ENCODE measurements around the gene ZNF318. TPM values are rescaled to one million over a fixed set of nuclear protein-coding genes. Genes with fewer than 3 reads are reported as not detected.
"Not testable (repeated sequence)": the region's sequence is repeated elsewhere in the genome, so short reads cannot be mapped to it uniquely, and the experiment has no call there.

Gene ZNF318
- total RNA-seq, 1 donor from 2014 or later, result 11.3 TPM

GRCh38 chr6:43389730-43390295 is 20.4 kb upstream of the ZNF318 start:
- ATAC-seq, result no peak
- intact Hi-C loops (cut with DNase I), result loop anchor here (5.0 kb wide), 1 partner anchor 62 kb away; no protein-coding TSS in a partner anchor
- DNase-seq (ENCODE audit: missing footprints), result no peak

DNA sequence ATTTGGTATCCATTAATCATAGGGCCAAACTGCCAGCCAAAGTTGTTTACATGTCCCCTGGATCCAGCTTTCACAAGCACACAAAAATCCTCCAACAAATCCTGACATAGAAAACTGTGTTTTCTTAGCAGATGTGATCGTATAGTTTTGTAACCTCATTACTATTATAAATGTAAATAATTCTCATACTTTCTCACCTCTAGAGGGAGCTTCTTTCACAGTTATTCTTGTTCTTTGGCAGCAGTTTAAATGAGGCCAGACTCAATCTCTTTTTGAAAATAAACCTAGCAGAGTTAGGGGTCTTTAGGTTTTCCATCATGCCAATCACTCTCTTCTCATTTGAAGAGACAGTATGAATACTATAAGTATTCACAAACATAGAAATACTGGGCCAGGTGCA is 17.0 kb upstream of the ZNF318 start:
- ATAC-seq (no peak), DNase-seq (ENCODE audit: missing footprints) (no peak)
- intact Hi-C loops (cut with DNase I), result loop anchor here (1.0 to 5.0 kb wide), 2 partner anchors 66 to 120 kb away; no protein-coding TSS in a partner anchor

GRCh38 chr6:43383021-43383667 is 13.7 kb upstream of the ZNF318 start:
- no peak for DNase-seq (ENCODE audit: missing footprints)
- intact Hi-C loops (cut with DNase I), result loop anchor here (1.0 kb wide), 1 partner anchor 120 kb away; no protein-coding TSS in a partner anchor
- no peak for ATAC-seq

DNA sequence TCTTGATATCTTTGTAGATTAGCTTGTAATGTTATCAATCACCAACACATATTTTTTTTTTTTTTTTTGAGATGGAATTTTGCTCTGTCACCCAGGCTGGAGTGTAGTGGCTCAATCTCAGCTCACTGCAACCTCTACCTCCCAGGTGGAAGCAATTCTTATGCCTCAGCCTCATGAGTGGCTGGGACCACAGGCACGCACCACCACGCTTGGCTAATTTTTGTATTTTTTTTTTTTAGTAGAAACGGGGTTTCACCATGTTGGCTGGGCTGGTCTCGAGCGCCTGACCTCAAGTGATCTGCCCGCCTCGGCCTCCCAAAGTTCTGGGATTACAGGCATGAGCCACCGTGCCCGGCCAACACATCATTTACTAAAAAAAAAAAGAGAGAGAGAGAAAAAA is 11.4 kb upstream of the ZNF318 start:
- ATAC-seq; intact Hi-C loops (cut with DNase I); DNase-seq (ENCODE audit: missing footprints): not testable (repeated sequence)

DNA sequence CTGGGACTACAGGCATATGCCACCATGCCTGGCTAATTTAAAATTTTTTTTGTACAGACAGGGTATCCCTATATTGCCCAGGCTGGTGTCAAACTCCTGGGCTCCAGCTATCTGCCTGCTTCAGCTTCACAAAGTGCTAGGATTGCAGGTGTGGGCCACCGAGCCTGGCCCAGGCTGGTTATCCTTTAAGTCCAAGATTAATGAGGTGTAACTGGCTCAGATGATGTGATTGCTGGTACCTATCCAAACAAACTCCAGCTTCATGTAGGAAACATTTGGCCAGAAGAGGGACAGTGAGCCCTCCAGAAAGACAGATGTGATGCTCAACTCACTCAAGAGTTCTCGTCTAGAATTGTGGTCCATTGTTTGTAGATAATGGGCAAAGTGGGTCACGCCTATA is 9.2 kb upstream of the ZNF318 start:
- no peak for ATAC-seq
- intact Hi-C loops (cut with DNase I), result no loop called here
- no peak for DNase-seq (ENCODE audit: missing footprints)

DNA sequence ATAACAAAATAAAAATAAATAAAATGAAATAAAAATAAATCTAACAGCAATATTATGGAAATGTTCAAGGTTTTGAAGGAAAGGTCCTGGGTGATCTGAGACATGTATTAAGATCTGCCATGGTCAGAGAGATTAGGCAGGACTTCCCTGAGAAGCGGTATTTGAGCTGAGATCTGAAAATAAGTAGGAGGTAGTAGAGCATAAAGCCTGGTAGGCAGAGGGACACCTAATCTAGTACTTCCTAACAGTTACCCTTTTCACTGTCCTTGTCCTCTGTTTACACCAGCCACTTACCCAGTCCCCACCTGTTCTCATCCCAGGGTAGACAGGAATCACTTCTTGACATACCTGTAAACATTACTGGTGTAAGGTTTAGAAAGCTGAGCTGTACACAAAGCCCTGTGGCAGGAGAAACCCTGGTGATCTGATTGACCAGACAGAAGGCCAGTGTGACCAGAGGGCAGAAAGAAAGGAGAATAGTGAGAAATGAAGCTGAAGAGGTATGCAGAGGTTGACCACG is 8.3 kb upstream of the ZNF318 start:
- ATAC-seq (no peak), DNase-seq (ENCODE audit: missing footprints) (no peak)
- intact Hi-C loops (cut with DNase I), result no loop called here

GRCh38 chr6:43376551-43376981 is 7.1 kb upstream of the ZNF318 start:
- intact Hi-C loops (cut with DNase I), result no loop called here
- no peak for ATAC-seq
- DNase-seq (ENCODE audit: missing footprints), result no peak

GRCh38 chr6:43375693-43376092 is 6.2 kb upstream of the ZNF318 start:
- ATAC-seq (no peak), DNase-seq (ENCODE audit: missing footprints) (no peak)
- intact Hi-C loops (cut with DNase I), result no loop called here

- ATAC-seq, result no peak
- intact Hi-C loops (cut with DNase I), result no loop called here
- no peak for DNase-seq (ENCODE audit: missing footprints)
Observed at GRCh38 chr6:43373252-43373875, 3.9 kb upstream of the ZNF318 start.

- intact Hi-C loops (cut with DNase I); ATAC-seq; DNase-seq (ENCODE audit: missing footprints): not testable (repeated sequence)
Observed at GRCh38 chr6:43370003-43370580, 645 bp upstream of the ZNF318 start.

GRCh38 chr6:43368259-43369160 is 937 bp downstream of the ZNF318 start:
- intact Hi-C loops (cut with DNase I), result loop anchor here (2.0 kb wide), 2 partner anchors 40 to 58 kb away; partner anchors contain the start of gene ABCC10
- ATAC-seq (no peak), DNase-seq (ENCODE audit: missing footprints) (peak; percentile 76)

DNA sequence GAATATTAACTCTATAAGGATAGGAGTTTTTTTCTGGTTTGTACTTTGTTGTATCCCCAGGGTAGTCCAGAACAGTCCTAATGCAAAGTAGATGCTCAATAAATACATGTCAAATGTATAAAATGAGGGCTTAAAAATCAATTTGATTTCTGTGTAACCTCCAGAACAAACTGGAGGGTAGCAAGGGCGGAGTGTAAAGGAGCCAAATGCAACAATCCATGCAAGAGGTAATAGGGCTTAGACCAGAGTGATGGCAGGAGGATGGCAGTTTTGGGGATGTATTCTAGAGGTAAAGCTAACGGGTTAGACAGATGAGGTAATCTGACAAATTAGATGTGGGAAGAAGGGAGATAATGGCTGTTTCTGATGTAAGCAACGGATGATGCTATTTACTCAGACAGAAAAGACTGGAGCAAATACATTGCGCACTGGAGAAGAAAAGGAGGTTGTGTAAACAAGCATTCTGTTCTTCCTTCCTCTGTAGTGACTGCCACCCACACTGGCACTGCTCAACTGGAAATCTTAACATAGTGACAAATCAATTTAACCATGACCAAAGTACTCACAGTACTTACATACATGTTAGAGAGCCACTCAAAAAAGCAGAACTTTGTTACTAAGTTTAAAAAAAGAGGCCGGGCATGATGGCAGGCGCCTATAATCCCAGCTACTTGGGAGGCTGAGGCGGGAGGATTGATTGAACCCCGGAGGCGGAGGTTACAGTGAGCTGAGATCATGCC is 2.0 kb downstream of the ZNF318 start:
- intact Hi-C loops (cut with DNase I), result no loop called here
- ATAC-seq (no peak), DNase-seq (ENCODE audit: missing footprints) (no peak)

- no peak for ATAC-seq
- intact Hi-C loops (cut with DNase I), result no loop called here
Observed at GRCh38 chr6:43361269-43361668, 8.2 kb downstream of the ZNF318 start.

GRCh38 chr6:43359831-43360230 is 9.6 kb downstream of the ZNF318 start:
- ATAC-seq, result no peak
- intact Hi-C loops (cut with DNase I), result no loop called here
- DNase-seq (ENCODE audit: missing footprints), result no peak

More at GRCh38 chr6:43361269-43361668, 8.2 kb downstream of the ZNF318 start:
- no peak for DNase-seq (ENCODE audit: missing footprints)

DNA sequence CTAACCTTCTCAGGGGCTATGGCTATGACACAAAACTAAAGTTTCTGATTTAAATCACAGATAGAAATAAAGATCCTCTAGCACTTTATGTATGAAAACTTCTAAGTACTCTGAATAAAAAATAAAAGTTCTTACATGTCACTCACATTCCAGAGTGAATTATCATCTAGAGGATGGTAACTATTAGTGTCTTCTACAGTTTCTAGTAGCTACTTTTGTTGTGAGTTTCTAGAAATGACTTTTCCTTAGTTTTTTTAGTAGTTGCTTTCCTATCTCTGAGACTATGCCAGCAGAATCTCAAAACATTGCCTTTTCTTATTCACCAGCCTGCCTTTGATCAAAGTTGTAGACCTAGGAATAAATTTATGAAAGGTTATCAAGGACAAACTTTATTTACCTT is 10.1 kb downstream of the ZNF318 start:
- intact Hi-C loops (cut with DNase I), result no loop called here
- ATAC-seq, result no peak

GRCh38 chr6:43355862-43356590 is 13.4 kb downstream of the ZNF318 start:
- DNase-seq (ENCODE audit: missing footprints), result no peak
- ATAC-seq, result peak; percentile 76
- intact Hi-C loops (cut with DNase I), result loop anchor here (1.0 kb wide), 1 partner anchor 93 kb away; no protein-coding TSS in a partner anchor

More for the DNA sequence above, 10.1 kb downstream of the ZNF318 start:
- DNase-seq (ENCODE audit: missing footprints), result no peak

- DNase-seq (ENCODE audit: missing footprints); ATAC-seq; intact Hi-C loops (cut with DNase I): not testable (repeated sequence)
Observed at GRCh38 chr6:43351951-43352350, 17.5 kb downstream of the ZNF318 start.
